OCI-LY1 (cell line): ENCODE data around the gene CAPN11.

Experiments used
- H2AFZ ChIP-seq: fragments of 200-600 bp; sonication (generic), shearing (Covaris generic); 2 replicates; pipeline ENCODE4 v1.6.0; 2014; ENCODE audit warnings: antibody characterized with exemption, mild to moderate bottlenecking, low read length
- H3F3A ChIP-seq: fragments of 200-600 bp; sonication (generic), shearing (Covaris generic); 2 replicates; pipeline ENCODE4 v1.6.0; 2014; ENCODE audit warnings: mild to moderate bottlenecking, antibody characterized with exemption, low read length, moderate library complexity; ENCODE audit not compliant: insufficient read depth
- H3K27ac ChIP-seq: fragments of 200-600 bp; sonication (generic); 2 replicates; pipeline ENCODE4 v1.5.1; 2014; ENCODE audit warnings: low read length, mixed run types, mild to moderate bottlenecking, low read depth; ENCODE audit not compliant: poor library complexity, severe bottlenecking
- H3K27me3 ChIP-seq: fragments of 200-600 bp; sonication (generic); 2 replicates; pipeline ENCODE4 v1.6.0; 2014; ENCODE audit warnings: antibody characterized with exemption, mild to moderate bottlenecking, low read length, moderate library complexity; ENCODE audit not compliant: insufficient read depth
- H3K36me3 ChIP-seq: fragments of 200-600 bp; sonication (generic); 2 replicates; pipeline ENCODE4 v1.6.1; 2014; ENCODE audit warnings: mild to moderate bottlenecking, antibody characterized with exemption, low read length, moderate library complexity, mixed read lengths; ENCODE audit not compliant: insufficient read depth
- H3K4me1 ChIP-seq: fragments of 200-600 bp; sonication (generic); 2 replicates; pipeline ENCODE4 v1.5.1; 2014; ENCODE audit warnings: mild to moderate bottlenecking, low read length, moderate library complexity; ENCODE audit not compliant: insufficient read depth, severe bottlenecking
- H3K4me2 ChIP-seq: fragments of 200-600 bp; sonication (generic), shearing (Covaris generic); 2 replicates; pipeline ENCODE4 v1.6.1; 2014; ENCODE audit warnings: low read length
- H3K4me3 ChIP-seq: fragments of 200-600 bp; sonication (generic); 2 replicates; pipeline ENCODE4 v1.5.1; 2014; ENCODE audit warnings: low read length, low read depth, mild to moderate bottlenecking, mixed read lengths; ENCODE audit not compliant: poor library complexity, severe bottlenecking
- H3K79me2 ChIP-seq: fragments of 200-600 bp; shearing (Covaris generic); 2 replicates; pipeline ENCODE4 v1.6.1; 2016; ENCODE audit warnings: mixed run types, low read length, mixed read lengths; ENCODE audit not compliant: insufficient read depth
- H3K9ac ChIP-seq: fragments of 200-600 bp; sonication (generic), shearing (Covaris generic); 2 replicates; pipeline ENCODE4 v1.6.1; 2014; ENCODE audit warnings: mild to moderate bottlenecking, low read length, mixed read lengths
- H3K9me2 ChIP-seq: fragments of 200-600 bp; sonication (generic), shearing (Covaris generic); 2 replicates; pipeline ENCODE4 v1.6.1; 2014; ENCODE audit warnings: low read depth, mild to moderate bottlenecking, low read length, mixed read lengths
- H3K9me3 ChIP-seq: fragments of 200-600 bp; shearing (Covaris generic); 2 replicates; pipeline ENCODE4 v1.6.1; 2014; ENCODE audit warnings: low read length, mixed read lengths
- H4K20me1 ChIP-seq: fragments of 200-600 bp; sonication (generic), shearing (Covaris generic); 2 replicates; pipeline ENCODE4 v1.6.0; 2016; ENCODE audit warnings: mild to moderate bottlenecking, low read length; ENCODE audit not compliant: insufficient read depth
- EZH2 ChIP-seq: fragments of 200-600 bp; sonication (generic), shearing (Covaris generic); IDR thresholded peaks from 2 replicates; pipeline ENCODE4 v1.8.0; 2017; ENCODE audit warnings: borderline replicate concordance, mixed run types, mild to moderate bottlenecking, antibody characterized with exemption, low read length, moderate library complexity, mixed read lengths
- TF ChIP-seq, protein P1 (sequence below): fragments of 200-600 bp; sonication (generic), shearing (Covaris generic); IDR thresholded peaks from 2 replicates; pipeline ENCODE4 v1.5.1; 2017; ENCODE audit warnings: mild to moderate bottlenecking, antibody characterized with exemption, low read length, moderate library complexity, mixed read lengths

The CAPN11 gene

DNA sequence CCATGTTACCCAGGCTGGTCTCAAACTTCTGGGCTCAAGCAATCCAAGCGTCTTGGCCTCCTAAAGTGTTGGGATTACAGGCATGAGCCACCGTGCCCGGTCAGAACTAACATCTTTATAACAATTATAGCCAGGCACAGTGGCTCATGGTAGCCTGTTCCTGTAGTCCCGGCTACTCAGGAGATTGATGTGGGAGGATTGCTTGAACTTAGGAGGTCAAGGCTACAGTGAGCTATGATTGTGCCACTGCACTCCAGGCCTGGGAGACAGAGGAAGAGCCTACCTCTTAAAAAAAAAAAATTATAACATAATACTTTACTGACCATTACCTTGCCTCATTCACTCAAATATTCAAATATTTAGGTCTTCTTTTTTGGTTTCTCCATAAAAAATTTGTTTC lies 41.3 kb downstream of the CAPN11 start:
- H3K9me3 ChIP-seq, result no peaks in the 10 kb centered on the region
- H3K4me3 ChIP-seq, result no peak overlapping the region
- no peak overlapping the region for H2AFZ ChIP-seq
- no peak overlapping the region for H3K27ac ChIP-seq
- H3K79me2 ChIP-seq, result no peaks in the 10 kb centered on the region
- TF ChIP-seq, protein P1, sequence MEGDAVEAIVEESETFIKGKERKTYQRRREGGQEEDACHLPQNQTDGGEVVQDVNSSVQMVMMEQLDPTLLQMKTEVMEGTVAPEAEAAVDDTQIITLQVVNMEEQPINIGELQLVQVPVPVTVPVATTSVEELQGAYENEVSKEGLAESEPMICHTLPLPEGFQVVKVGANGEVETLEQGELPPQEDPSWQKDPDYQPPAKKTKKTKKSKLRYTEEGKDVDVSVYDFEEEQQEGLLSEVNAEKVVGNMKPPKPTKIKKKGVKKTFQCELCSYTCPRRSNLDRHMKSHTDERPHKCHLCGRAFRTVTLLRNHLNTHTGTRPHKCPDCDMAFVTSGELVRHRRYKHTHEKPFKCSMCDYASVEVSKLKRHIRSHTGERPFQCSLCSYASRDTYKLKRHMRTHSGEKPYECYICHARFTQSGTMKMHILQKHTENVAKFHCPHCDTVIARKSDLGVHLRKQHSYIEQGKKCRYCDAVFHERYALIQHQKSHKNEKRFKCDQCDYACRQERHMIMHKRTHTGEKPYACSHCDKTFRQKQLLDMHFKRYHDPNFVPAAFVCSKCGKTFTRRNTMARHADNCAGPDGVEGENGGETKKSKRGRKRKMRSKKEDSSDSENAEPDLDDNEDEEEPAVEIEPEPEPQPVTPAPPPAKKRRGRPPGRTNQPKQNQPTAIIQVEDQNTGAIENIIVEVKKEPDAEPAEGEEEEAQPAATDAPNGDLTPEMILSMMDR, result no peak
- peaks cover 4% of the 10 kb centered on the region; the same call in 1 of the 2 replicates for H3K27me3 ChIP-seq
- H3K4me2 ChIP-seq, result no peak overlapping the region
- H3F3A ChIP-seq, result no peaks in the 10 kb centered on the region
- no peaks in the 10 kb centered on the region for H3K36me3 ChIP-seq
- no peaks in the 10 kb centered on the region for H4K20me1 ChIP-seq
- no peaks in the 10 kb centered on the region for H3K9me2 ChIP-seq
- no peaks in the 10 kb centered on the region for H3K4me1 ChIP-seq
- no peak overlapping the region for H3K9ac ChIP-seq

DNA sequence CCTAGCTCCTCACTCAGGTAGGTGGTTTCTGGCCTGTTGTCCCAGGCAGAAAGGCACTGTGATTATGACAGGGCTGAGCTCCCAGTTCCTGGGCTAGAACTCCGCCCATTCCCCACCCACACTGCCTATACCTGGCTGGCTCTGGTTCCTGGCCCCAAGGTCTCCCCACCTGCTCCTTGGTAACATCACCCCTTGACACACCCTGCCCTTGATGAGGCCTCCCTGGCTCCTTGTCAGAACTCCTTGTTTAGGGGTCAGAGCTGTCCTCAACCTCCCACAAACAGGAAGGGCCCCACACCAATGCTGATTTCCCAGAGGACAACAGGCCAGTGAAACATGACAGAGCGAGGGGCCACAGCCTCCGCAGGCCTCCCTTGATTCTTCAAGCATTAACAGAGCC lies 42.6 kb downstream of the CAPN11 start:
- Histone ChIP-seq H3K9ac (no peak overlapping the region), H3K36me3 (no peaks in the 10 kb centered on the region), H3K4me3 (no peak overlapping the region), H3K9me3 (no peaks in the 10 kb centered on the region), H3K79me2 (no peaks in the 10 kb centered on the region), H4K20me1 (no peaks in the 10 kb centered on the region), H3K9me2 (no peaks in the 10 kb centered on the region), H3F3A (no peaks in the 10 kb centered on the region), H2AFZ (no peak overlapping the region), H3K4me2 (no peak overlapping the region), H3K27ac (no peak overlapping the region), H3K4me1 (no peaks in the 10 kb centered on the region), H3K27me3 (peaks cover under 1% of the 10 kb centered on the region; the same call in 1 of the 2 replicates)
- TF ChIP-seq, protein P1, result no peak
- TF ChIP-seq EZH2, result no peak

DNA sequence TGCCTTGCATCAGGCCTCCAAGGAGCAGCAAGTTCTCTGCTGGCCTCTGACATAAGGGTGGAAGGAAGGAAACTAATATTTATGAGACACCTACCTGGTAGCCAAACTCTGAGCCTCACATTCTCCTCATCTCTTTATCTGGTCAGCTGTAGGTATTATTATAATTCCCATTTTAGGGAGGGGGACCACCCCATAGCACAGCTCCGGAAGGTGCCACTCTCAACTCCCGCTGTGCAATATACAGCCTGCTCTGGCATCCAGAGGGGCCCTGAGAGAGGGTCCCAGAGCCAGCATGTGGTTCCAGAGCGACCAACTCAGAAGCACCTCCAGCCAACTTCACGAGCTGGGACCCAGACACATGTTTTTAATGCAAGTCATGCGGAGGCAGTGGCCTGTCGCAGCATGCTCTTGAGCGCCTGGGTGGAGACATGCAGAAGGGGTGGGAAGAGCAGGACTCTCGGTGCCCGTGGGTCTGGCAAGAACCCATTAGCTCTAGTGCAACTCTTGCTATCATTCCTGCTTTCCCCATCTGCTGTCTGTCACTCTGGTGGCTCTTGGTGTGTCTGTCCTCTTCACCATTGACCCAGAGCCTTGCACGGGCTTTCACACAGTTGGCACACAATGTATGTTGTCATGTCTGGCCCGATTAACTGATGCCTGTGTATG lies 43.2 kb downstream of the CAPN11 start:
- Histone ChIP-seq H3K36me3 (no peaks in the 10 kb centered on the region), H3K27ac (no peak overlapping the region), H4K20me1 (no peaks in the 10 kb centered on the region), H3K4me1 (no peaks in the 10 kb centered on the region), H3K27me3 (no peaks in the 10 kb centered on the region; the same call in 1 of the 2 replicates), H2AFZ (no peak overlapping the region), H3K9ac (no peak overlapping the region), H3K79me2 (no peaks in the 10 kb centered on the region), H3K4me2 (no peak overlapping the region), H3K9me2 (no peaks in the 10 kb centered on the region), H3F3A (no peaks in the 10 kb centered on the region), H3K4me3 (no peak overlapping the region), H3K9me3 (no peaks in the 10 kb centered on the region)
- TF ChIP-seq EZH2, result no peak
- TF ChIP-seq, protein P1, result no peak
